AG09309 (cell line): ENCODE data around the gene ZFP42.

Experiments
- DNase-seq: peaks from one replicate; pipeline ENCODE4 v3.0.0-alpha.2; 2010; ENCODE audit warnings: low read depth
- H3K4me3 ChIP-seq: 2 replicates; pipeline ENCODE4 v1.5.1; 2011; ENCODE audit warnings: mild to moderate bottlenecking, low read depth, low read length, moderate library complexity; ENCODE audit not compliant: control insufficient read depth
- CTCF ChIP-seq: IDR thresholded peaks from 2 replicates; pipeline ENCODE4 v1.5.1; 2011; ENCODE audit warnings: mild to moderate bottlenecking, low read depth, low read length, inconsistent platforms; ENCODE audit not compliant: insufficient read depth, control insufficient read depth; ENCODE audit errors: missing control alignments

Gene ZFP42

GRCh38 chr4:188030401-188030800, 34.8 kb downstream of the ZFP42 start:
- no peak for DNase-seq
- TF ChIP-seq CTCF, result no peak
- H3K4me3 ChIP-seq, result no peak overlapping the region

GRCh38 chr4:188031751-188032150, 36.2 kb downstream of the ZFP42 start:
- no peak overlapping the region for H3K4me3 ChIP-seq
- no peak for DNase-seq
- no peak for TF ChIP-seq CTCF

- H3K4me3 ChIP-seq, result no peak overlapping the region
- DNase-seq, result no peak
- TF ChIP-seq CTCF, result no peak
These were observed 36.6 kb downstream of the ZFP42 start for GRCh38 chr4:188032170-188032569.

GRCh38 chr4:188032583-188032982, 37.0 kb downstream of the ZFP42 start:
- DNase-seq, result no peak
- no peak for TF ChIP-seq CTCF
- no peak overlapping the region for H3K4me3 ChIP-seq

- DNase-seq, result no peak
- no peak for TF ChIP-seq CTCF
- no peak overlapping the region for H3K4me3 ChIP-seq
These were observed 41.6 kb downstream of the ZFP42 start for GRCh38 chr4:188037003-188037713.

- no peak for DNase-seq
- TF ChIP-seq CTCF, result no peak
- H3K4me3 ChIP-seq, result no peak overlapping the region
These were observed 46.1 kb downstream of the ZFP42 start for GRCh38 chr4:188041721-188042120.
